HG03354 (cell line): ENCODE data around the gene RNF207.
A peak's percentile ranks its signal among the peaks of the same experiment; 100 is the strongest.

Experiments
- ATAC-seq: cut with Tn5 transposase; IDR thresholded peaks from one replicate; pipeline ENCODE4 v1.9.1; 2021; ENCODE audit warnings: mild to moderate bottlenecking; ENCODE audit not compliant: unreplicated experiment, poor library complexity, severe bottlenecking

The RNF207 gene

GRCh38 chr1:6220236-6220635 lies 14.3 kb downstream of the RNF207 start:
- ATAC-seq, result no peak

DNA sequence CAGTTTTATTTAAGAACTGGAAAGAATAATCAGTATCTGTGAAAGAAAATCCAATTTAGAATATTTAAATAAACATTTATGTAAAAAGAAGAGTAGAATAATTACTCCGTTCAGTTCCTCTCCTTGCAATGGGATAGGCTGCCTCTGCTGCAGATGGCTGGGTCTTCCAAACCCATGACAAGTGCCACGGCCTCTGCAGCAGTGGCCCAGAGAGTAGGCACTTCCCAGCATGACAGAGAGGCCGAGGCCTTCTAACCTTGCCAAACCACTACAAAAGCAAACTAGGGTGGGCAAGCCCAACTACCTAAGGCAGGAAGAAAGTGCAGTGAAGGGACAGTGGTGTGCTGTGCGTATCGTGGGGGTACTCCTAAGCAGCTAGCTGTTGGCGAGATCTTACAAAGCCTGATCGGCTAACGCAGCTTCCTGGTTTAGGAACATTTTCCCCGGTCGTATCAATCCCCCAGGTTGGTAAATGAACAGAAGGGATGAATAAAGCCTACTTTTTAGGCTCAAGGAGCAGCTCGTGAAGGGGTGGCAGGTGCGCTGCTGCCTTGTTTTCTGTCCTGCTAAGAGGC lies 15.4 kb downstream of the RNF207 start:
- no peak for ATAC-seq

DNA sequence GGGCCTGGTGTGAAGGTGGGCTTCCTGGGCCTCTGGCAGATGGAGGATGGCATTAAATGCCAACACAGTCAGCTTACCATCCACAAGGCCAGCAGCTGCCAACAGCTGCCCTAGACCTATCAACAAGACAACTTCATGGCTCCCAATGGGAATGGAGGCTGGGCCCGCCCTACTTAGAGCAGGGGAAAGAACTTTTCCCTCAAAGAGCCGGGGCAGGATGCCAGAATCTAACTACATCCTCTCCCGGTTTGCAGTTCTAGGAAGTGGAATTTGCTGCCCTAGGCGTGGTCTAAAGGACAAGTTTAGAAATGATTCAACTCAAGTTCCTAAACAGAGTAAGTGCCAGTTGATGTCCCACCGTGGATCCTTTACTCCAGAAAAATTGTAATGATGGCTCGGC lies 16.7 kb downstream of the RNF207 start:
- ATAC-seq, result no peak

DNA sequence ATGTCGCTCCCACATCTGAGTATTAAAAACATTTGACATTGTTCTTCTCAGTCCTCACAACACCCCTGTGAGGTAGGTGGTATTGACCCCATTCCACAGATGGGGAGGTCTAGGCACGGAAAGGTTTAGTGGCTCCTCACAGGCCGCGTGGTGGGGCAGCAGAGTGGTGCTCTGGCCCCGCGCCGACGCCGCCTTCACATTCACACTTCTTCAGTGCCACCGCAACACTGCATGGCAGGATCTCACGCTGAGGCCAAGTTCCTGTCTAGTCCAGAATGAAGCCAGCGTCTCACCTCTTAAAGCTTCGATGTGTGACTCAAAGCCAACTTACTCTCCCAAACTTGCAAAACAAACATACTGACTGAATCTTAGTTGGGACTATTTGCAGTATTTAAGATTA lies 17.7 kb downstream of the RNF207 start:
- no peak for ATAC-seq

GRCh38 chr1:6224718-6225117 lies 18.8 kb downstream of the RNF207 start:
- ATAC-seq, result no peak

DNA sequence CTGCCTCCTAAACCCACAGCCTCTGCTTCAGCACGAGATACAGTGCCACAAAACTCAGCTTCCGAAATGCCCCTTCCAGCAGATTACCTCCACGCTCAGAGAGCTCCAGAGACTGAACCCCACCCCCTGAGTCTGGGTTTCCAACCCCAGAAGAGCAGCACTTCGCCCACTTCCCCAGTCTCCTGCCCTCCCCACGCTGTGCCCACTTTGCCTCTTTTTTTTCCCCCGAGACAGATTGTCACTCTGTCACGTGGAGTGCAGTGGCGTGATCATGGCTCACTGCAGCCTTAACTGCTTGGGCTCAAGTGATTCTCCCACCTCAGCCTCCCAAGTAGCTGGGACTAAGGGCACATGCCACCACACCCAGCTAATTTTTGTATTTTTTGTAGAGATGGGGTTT lies 19.7 kb downstream of the RNF207 start:
- no peak for ATAC-seq

GRCh38 chr1:6233376-6233775 lies 27.5 kb downstream of the RNF207 start:
- ATAC-seq, result no peak

DNA sequence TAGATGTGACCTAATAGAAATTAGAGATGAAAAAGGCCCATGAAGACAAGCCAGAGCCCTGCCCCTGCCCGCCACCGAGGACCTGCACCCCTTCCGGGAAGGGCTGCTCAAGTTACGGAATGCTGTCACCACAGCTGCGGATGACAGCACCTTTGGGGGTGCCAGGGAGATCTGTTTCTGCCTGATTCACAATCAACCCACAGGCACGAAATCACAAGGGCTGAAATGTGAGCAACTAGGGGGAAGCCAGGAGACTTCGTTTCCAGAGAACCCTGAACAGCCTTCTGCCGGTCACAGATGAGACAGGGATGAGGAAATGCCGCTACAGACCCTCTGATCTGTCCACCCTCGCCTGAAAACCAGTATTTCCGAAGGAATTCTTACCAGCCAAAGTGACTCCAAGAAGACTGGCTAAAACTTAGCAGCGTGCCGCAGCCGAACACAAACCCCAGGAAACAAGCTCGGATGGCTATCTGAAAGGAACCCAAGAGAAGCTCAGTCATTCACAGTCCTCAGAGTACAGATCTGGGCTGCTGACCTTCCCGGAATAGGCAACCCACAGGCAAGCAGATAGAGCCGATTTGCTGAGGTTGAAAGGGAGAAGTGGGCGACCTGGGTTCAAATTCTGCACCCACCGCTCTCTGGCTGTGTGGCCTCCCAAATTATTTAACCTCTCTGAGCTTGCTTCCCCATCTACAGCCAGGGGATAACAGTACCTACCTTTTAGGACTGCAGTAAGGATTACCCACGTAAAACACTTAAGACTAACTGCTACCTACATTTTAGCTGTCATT lies 28.8 kb downstream of the RNF207 start:
- ATAC-seq, result no peak

- ATAC-seq, result peak; percentile 33
These were observed 29.4 kb downstream of the RNF207 start for GRCh38 chr1:6235296-6235677.

GRCh38 chr1:6237093-6237492 lies 31.2 kb downstream of the RNF207 start:
- ATAC-seq, result no peak

- no peak for ATAC-seq
These were observed 33.4 kb downstream of the RNF207 start for GRCh38 chr1:6239213-6239752.

DNA sequence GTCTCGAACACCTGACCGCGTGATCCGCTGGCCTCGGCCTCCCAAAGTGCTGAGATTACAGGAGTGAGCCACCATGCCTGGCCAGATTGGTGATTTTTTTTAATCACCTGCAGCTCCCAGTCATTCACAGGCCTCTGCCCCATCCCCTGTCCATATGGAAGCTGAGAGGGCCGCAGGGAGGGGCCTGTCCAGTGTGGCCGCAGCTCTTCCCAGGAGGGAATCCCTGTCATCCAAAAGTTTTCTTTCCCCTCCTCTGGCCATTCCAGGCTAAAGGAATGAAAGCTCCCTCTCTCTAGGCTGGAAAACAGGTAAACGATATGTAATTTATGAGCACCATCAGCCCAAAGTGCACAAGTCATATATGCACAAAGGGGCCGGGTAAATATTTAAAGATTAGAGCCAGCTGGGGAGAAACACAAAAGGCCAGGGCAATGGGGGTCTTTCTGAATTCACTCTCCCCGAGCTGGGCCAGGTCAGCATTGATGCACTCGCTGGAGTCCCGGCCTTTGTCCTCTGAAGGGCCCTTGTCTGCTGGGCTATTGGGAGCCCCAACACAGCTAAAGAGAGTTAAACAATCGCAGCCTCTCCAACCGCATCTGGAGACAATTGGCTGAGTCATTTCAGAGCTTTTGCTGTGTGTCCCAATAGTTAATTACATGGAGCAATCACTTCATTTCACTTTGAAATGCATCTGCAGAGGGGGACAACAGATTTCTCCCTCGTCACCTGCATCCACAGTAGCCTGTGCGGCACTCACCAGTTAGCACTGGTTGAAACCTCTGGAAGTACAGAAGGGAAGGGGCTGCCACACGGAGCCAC lies 34.2 kb downstream of the RNF207 start:
- ATAC-seq, result no peak

DNA sequence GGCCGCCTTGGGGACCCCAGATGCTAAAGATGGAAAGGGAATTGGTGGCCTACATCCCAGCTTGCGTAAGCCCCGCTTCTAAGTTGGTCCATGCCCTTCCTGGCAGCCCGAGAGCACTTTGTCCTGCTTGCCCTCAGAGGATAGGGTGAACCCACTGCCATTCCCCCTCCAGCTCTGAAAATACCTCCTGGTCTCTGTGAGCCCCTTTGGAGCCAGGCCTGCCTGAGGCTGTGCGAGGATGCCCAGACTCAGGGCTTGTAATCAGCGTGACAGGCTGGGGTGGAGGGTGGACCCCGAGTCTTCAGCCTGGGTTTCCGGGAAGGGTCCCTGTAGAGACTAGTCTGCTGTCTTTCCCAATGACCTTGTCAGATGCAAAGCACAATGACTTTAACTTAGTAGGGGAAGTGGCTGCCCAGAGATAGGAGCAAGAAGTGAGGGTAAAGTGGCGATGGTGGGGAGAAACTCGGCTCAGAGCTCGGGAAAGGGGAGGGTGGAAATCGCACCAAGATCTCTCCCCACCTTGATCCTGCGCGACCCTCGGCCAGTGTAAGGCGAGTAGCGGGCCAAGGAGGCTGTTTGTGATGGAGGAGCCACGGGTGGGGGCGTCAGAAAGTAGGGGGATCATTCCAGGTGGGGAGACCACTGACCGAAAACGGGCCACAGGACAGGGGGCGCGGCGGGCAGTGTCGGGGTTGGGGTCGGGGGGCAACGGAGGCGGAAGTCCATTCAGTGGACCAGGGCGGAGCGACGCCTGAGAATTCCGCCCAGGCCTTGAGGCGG lies 35.4 kb downstream of the RNF207 start:
- no peak for ATAC-seq

GRCh38 chr1:6241887-6242740 lies 36.2 kb downstream of the RNF207 start:
- no peak for ATAC-seq

DNA sequence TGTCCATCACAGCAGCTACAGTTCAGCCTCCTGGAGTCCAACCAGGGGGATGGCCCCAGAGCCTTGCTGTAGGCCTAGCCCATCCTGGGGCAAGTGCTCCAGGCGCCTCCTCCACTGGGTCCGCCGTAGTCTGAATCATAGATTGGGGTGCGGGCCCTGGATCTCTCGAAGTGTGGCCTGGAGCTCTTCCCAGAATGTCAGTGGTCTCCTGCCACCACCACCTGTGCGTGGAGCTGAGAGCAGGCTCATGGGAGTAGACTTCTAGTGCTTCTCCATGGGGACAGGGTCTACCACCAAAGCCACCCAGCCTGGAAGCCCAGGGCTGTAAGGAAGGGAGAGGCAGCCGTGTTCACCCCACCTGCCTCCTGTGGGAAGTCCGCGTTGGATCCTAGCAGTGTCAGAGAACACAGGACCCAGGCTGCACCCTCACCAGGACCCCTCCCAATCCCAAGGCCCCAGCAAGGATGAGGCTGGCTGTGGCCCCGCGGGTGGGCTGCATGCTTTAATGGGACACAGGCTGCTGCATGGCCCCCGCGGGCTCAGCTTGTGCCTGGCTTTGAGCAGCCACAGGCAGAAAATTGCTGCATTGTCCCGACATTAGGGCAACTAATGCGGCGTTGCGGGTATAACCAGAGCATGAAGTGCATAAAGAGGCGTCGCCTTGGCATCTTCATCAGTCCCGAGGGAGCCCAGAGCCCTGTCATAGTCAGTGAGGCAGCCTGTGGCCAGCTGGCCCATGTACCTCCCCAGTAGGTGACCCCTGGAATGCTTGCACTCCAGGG lies 37.3 kb downstream of the RNF207 start:
- no peak for ATAC-seq

DNA sequence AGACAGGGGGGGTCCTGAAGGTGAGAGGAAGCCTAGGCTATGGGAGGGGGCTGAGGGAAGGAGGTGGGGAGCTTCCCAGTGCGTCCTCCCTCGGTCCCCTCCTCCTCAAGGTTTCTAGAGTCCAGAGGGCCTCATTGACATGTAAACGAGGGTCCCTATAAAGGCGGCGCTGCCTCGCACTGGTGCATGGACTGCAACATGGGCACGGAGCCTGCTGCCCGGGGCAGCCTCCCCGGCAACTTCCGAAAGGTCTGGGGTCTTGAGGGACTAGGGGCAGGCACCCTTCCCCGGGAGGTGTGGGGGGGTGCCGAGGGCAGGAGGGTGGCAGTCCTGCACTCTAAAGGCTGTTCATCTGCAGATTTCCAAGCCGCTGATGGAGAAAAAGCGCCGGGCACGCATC lies 38.1 kb downstream of the RNF207 start, which contains the start of gene HES3:
HES3 (plus strand) TSS at position 187 of the 400 bp plus-strand sequence; CDS start at position 374, 187 bp downstream.
- ATAC-seq, result no peak

GRCh38 chr1:6244401-6245049 lies 38.6 kb downstream of the RNF207 start:
- ATAC-seq, result no peak
